ENCODE results near the gene RITA1.

GRCh38 chr12:113149361-113150150 is 36.0 kb upstream of the RITA1 start, which contains the start of gene CFAP73:
- no peak for TF ChIP-seq EP300 (IDR thresholded peaks at IDR 0.05)
- no peak for TF ChIP-seq CTCF (IDR thresholded peaks at IDR 0.05)
- TF ChIP-seq POLR2AphosphoS5 (IDR thresholded peaks at IDR 0.05) = no peak

Measured in esophagus muscularis mucosa (tissue), 4 donors.